ENCODE measurements around the gene METTL1. TPM values are rescaled to one million over a fixed set of nuclear protein-coding genes. Genes with fewer than 3 reads are reported as not detected.
A peak's percentile ranks its signal among the peaks of the same experiment; 100 is the strongest.

The METTL1 gene
- total RNA-seq, 6 donors from 2014 or later = 1.3 to 30.2 (median 16.9) TPM

- ATAC-seq (ENCODE audit: low FRiP score in 2 of 2) (no peak), DNase-seq (peak in 1 of 2 donors; percentile 47)
- WGBS, 2 donors = 89 to 94% methylated on average over 4 to 5 of the region's 5 CpGs
- Histone ChIP-seq H3K27me3 (no peaks in the 10 kb centered on the region), H3K27ac (no peak overlapping the region), H3K36me3 (peaks cover 9 to 44% (median 31%) of the 10 kb centered on the region in 4 donors), H3K9me3 (no peaks in the 10 kb centered on the region), H3K4me3 (no peak overlapping the region), H3K4me1 (peaks cover 16 to 46% (median 36%) of the 10 kb centered on the region in 4 donors)
- TF ChIP-seq CTCF (IDR thresholded peaks at IDR 0.05) (no peak), POLR2AphosphoS5 (IDR thresholded peaks at IDR 0.05) (no peak), EP300 (IDR thresholded peaks at IDR 0.05) (no peak), POLR2A (IDR thresholded peaks at IDR 0.05) (no peak)
Observed at GRCh38 chr12:57749061-57749460, 22.8 kb downstream of the METTL1 start.

GRCh38 chr12:57746025-57746424, 25.9 kb downstream of the METTL1 start:
- ATAC-seq (ENCODE audit: low FRiP score in 2 of 2) (no peak), DNase-seq (no peak)
- WGBS, 2 donors = 92 to 96% methylated on average over 3 of the region's 3 CpGs
- peak overlapping the region in 1 of 4 donors; percentile 94 for H3K27ac ChIP-seq
- peak overlapping the region in 2 of 4 donors; percentile 79 to 83 for H3K4me3 ChIP-seq
- H3K9me3 ChIP-seq = no peaks in the 10 kb centered on the region
- H3K4me1 ChIP-seq = peaks cover 6 to 24% (median 16%) of the 10 kb centered on the region in 4 donors
- no peak for TF ChIP-seq EP300 (IDR thresholded peaks at IDR 0.05)
- no peak for TF ChIP-seq POLR2AphosphoS5 (IDR thresholded peaks at IDR 0.05)
- no peak for TF ChIP-seq CTCF (IDR thresholded peaks at IDR 0.05)
- no peak for TF ChIP-seq POLR2A (IDR thresholded peaks at IDR 0.05)
- H3K36me3 ChIP-seq = peaks cover 9 to 44% (median 31%) of the 10 kb centered on the region in 4 donors
- H3K27me3 ChIP-seq = no peaks in the 10 kb centered on the region

GRCh38 chr12:57745485-57745881, 26.4 kb downstream of the METTL1 start:
- Histone ChIP-seq H3K27ac (peak overlapping the region; percentile 92 to 98 (median 95)), H3K27me3 (peaks cover 0 to 2% (median 0%) of the 10 kb centered on the region in 4 donors), H3K36me3 (peaks cover 9 to 44% (median 29%) of the 10 kb centered on the region in 4 donors), H3K4me3 (peak overlapping the region; percentile 62 to 83 (median 72)), H3K4me1 (peaks cover 3 to 23% (median 13%) of the 10 kb centered on the region in 4 donors), H3K9me3 (no peaks in the 10 kb centered on the region)
- TF ChIP-seq CTCF (IDR thresholded peaks at IDR 0.05) (no peak), POLR2A (IDR thresholded peaks at IDR 0.05) (peak in 1 of 4 donors; percentile 5)
- 44 to 51% methylated on average over 8 of the region's 8 CpGs for WGBS, 2 donors
- DNase-seq (no peak), ATAC-seq (ENCODE audit: low FRiP score in 2 of 2) (peak in 1 of 2 donors; percentile 1)

- ATAC-seq (ENCODE audit: low FRiP score in 2 of 2) = peak; percentile 96 to 97
- Histone ChIP-seq H3K27me3 (peaks cover 0 to 4% (median 3%) of the 10 kb centered on the region in 4 donors), H3K9me3 (no peaks in the 10 kb centered on the region), H3K4me1 (peaks cover 3 to 21% (median 15%) of the 10 kb centered on the region in 4 donors), H3K27ac (peak within 1 kb of the TSS; percentile 92 to 98 (median 95)), H3K4me3 (peak within 1 kb of the TSS; percentile 62 to 83 (median 72)), H3K36me3 (peaks cover 9 to 39% (median 27%) of the 10 kb centered on the region in 4 donors)
- TF ChIP-seq POLR2AphosphoS5 (IDR thresholded peaks at IDR 0.05) (peak; percentile 18 to 77), POLR2A (IDR thresholded peaks at IDR 0.05) (peak in 3 of 4 donors; percentile 47 to 72 (median 66)), CTCF (IDR thresholded peaks at IDR 0.05) (peak in 1 of 6 experiments; percentile 34), EP300 (IDR thresholded peaks at IDR 0.05) (no peak)
- peak in 1 of 2 donors; percentile 99 for DNase-seq
- WGBS, 2 donors = 1% methylated on average over 24 to 29 of the region's 29 CpGs
Observed at GRCh38 chr12:57744777-57745484, 27.0 kb downstream of the METTL1 start, which contains the start of gene TSPAN31. Gene TSPAN31 (plus strand): TSS chr12:57745039. CDS start chr12:57745155, 116 bp downstream.
